ENCODE results near the gene IFNA13.
"Not testable (repeated sequence)": the region's sequence is repeated elsewhere in the genome, so short reads cannot be mapped to it uniquely, and the experiment has no call there.

Gene IFNA13

DNA sequence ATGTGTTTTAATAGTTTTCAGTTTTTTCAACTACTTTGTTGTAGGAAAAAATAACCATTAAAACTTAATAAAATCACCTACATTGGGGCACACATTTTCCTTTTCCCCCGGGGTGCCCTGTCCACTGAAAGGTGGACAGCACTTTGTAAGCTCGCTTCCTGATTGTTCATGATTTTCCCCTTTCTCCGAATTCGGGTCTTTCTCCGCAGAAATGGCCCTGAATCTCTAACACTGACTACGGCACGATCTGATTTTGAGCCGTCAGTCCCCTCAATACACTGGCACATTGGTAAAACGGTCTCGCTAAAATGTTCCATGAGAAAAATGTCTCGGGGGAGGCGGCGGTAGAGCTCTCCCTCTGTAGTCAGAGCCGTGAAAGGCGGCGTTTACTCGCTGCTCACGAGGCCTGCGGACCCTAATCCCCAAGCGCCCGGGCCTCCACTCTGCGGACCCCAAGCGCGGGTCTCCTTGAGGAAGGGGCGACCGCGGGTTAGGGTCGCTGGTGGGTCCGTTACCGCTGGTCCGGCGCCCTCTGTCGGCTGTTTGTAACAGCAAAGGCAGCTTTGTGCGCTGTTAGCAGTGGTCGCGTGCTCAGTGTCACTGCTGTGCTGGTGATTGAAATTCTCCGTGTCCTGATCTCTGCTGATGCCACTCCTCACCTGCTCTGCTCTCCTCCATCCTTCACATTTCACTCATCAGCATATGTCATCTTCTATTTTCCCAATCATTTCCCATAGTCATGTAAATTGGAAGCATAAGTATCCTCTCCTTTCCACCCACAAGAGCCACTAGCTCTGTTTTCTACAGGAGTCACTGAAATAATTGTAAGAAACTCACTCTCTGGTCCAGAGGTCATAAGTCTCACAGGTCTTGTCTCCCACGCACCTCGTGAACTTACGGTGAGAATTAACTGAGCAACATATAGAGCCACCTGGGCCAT, 28.2 kb upstream of the IFNA13 start:
- Histone ChIP-seq H3K9me3 (ENCODE audit: control insufficient read depth in 1 of 2, low read length in 2 of 2) (no peaks in the 10 kb centered on the region), H3K4me3 (ENCODE audit: low read depth in 1 of 2, low read length in 2 of 2) (peak overlapping the region; percentile 53 to 62), H3K4me1 (ENCODE audit: control insufficient read depth in 1 of 2, insufficient read depth in 2 of 2, low read length in 2 of 2) (no peaks in the 10 kb centered on the region), H3K27me3 (ENCODE audit: low read depth, low read length) (peaks cover 13% of the 10 kb centered on the region), H3K27ac (ENCODE audit: low read length) (no peak overlapping the region), H3K36me3 (ENCODE audit: control insufficient read depth in 1 of 2, insufficient read depth in 2 of 2, low read length in 2 of 2) (no peaks in the 10 kb centered on the region)

DNA sequence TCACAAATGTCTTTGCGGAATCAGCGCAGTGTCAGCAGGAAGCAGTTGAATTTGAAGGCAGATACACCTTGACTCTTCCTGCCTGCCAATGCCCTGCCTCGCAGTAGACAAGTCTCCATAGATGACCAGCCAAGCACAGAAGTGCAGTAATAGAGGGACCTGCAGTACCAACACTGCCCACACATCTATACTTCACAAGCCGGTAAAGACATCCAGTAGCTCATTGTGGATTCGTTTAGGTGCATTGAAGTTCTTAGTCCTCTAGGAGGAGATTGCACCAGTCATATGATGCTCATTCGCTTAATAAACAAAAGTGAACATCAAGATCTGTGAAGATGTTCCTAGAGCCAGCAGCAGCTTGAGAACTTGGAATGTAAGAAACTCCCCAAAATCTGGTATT, 24.4 kb upstream of the IFNA13 start:
- no peak overlapping the region for H3K27ac ChIP-seq (ENCODE audit: low read length)
- H3K4me3 ChIP-seq (ENCODE audit: low read depth in 1 of 2, low read length in 2 of 2) = no peak overlapping the region
- H3K4me1 ChIP-seq (ENCODE audit: control insufficient read depth in 1 of 2, insufficient read depth in 2 of 2, low read length in 2 of 2) = no peaks in the 10 kb centered on the region
- H3K27me3 ChIP-seq (ENCODE audit: low read depth, low read length) = peaks cover 20% of the 10 kb centered on the region
- no peaks in the 10 kb centered on the region for H3K9me3 ChIP-seq (ENCODE audit: control insufficient read depth in 1 of 2, low read length in 2 of 2)
- no peaks in the 10 kb centered on the region for H3K36me3 ChIP-seq (ENCODE audit: control insufficient read depth in 1 of 2, insufficient read depth in 2 of 2, low read length in 2 of 2)

DNA sequence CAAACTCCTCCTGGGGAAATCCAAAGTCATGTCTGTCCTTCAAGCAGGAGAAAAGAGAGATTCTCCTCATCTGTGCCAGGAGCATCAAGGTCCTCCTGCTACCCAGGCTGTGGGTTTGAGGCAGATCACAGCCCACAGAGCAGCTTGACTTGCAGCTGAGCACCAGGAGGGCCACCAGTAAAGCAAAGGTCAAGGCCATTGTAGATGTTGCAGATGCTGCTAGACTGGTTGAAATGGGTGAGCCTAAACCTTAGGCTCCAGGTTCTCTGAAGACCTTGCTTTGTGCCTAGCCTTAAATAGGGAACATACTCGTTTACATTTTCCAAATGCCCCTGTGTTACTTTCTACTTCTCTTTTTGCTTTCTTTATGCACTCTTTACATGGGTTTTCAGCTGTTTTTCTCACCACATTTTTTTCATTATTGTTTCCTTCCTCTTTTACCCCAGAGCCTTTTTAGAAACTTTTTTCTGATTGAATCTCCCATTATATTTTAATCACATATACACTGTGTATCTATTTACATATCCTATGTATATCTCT, 17.3 kb upstream of the IFNA13 start, which contains the start of gene IFNA2:
Gene IFNA2, minus strand, starts transcription at position 268 of the 540 bp plus-strand sequence. Its CDS starts 69 bp downstream, at position 199.
- no peaks in the 10 kb centered on the region for H3K4me1 ChIP-seq (ENCODE audit: control insufficient read depth in 1 of 2, insufficient read depth in 2 of 2, low read length in 2 of 2)
- H3K27ac ChIP-seq (ENCODE audit: low read length) = no peak within 1 kb of the TSS
- H3K27me3 ChIP-seq (ENCODE audit: low read depth, low read length) = peaks cover 7% of the 10 kb centered on the region
- no peak within 1 kb of the TSS for H3K4me3 ChIP-seq (ENCODE audit: low read depth in 1 of 2, low read length in 2 of 2)
- no peaks in the 10 kb centered on the region for H3K36me3 ChIP-seq (ENCODE audit: control insufficient read depth in 1 of 2, insufficient read depth in 2 of 2, low read length in 2 of 2)
- no peaks in the 10 kb centered on the region for H3K9me3 ChIP-seq (ENCODE audit: control insufficient read depth in 1 of 2, low read length in 2 of 2)

DNA sequence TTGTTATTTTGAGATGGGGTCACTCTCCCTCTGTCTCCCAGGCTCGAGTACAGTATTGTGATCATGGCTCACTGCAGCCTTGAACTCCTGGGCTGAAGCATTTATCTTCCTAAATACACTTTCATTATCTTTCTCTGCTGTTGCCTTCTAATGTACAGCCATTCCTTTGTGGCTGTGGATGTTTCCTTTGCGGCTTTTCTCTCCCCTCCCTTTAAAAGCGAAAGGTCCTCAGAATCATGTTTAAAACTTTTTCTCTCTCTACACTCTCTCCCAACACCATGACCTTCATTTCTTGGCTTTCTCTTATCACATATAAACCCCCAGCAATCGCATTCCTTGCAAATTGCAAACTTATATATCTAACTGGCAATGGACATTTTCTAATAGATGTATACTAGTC, 15.8 kb upstream of the IFNA13 start:
- H3K9me3 ChIP-seq (ENCODE audit: control insufficient read depth in 1 of 2, low read length in 2 of 2) = no peaks in the 10 kb centered on the region
- H3K27me3 ChIP-seq (ENCODE audit: low read depth, low read length) = peaks cover 11% of the 10 kb centered on the region
- H3K4me1 ChIP-seq (ENCODE audit: control insufficient read depth in 1 of 2, insufficient read depth in 2 of 2, low read length in 2 of 2) = no peaks in the 10 kb centered on the region
- H3K36me3 ChIP-seq (ENCODE audit: control insufficient read depth in 1 of 2, insufficient read depth in 2 of 2, low read length in 2 of 2) = no peaks in the 10 kb centered on the region
- H3K4me3 ChIP-seq (ENCODE audit: low read depth in 1 of 2, low read length in 2 of 2) = no peak overlapping the region
- H3K27ac ChIP-seq (ENCODE audit: low read length) = no peak overlapping the region

DNA sequence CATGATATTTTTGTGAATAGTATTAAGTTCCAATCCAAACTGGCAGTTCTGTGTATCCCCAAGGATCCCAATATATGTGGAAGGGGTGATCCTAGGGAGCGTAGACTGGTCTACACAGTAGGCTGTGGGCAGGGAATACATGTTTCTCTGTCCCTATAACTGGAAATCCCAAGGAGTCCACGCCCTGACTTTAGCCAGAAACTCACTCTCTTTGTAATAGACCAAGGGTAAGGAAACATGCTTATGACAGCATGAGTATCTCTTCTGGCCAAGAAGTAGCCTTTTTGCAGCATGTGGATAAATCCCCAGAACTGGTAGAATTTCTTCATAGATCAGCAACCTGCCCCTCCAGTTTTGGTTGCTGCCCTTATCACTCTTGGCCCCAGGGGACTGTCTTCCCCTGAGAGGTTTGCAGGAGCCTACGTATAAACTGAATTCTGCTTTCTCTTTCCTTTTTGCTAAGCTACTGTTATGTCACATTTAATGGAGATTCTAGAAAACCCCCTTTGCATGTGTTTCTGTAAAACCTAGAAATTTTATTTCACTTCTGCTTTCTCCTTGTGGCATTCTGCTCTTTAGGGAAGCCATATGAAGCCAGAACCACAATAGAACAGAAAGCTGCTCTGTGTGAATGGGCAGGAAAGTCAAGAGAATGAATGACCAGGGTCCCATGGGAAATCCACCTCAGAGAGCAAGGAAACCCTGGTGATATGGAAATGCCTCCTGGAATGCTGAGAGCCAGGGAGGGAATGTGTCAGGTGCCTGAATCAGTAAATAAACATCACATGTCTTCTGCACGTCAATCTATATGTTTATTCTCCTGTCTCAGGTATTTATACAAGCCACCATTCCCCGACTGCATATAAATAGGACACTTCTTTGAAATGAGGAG, 13.8 kb upstream of the IFNA13 start:
- Histone ChIP-seq H3K36me3 (ENCODE audit: control insufficient read depth in 1 of 2, insufficient read depth in 2 of 2, low read length in 2 of 2) (no peaks in the 10 kb centered on the region), H3K27ac (ENCODE audit: low read length) (no peak overlapping the region), H3K4me3 (ENCODE audit: low read depth in 1 of 2, low read length in 2 of 2) (no peak overlapping the region), H3K4me1 (ENCODE audit: control insufficient read depth in 1 of 2, insufficient read depth in 2 of 2, low read length in 2 of 2) (no peaks in the 10 kb centered on the region), H3K27me3 (ENCODE audit: low read depth, low read length) (peaks cover 4% of the 10 kb centered on the region), H3K9me3 (ENCODE audit: control insufficient read depth in 1 of 2, low read length in 2 of 2) (no peaks in the 10 kb centered on the region)

- not testable (repeated sequence) for H3K36me3 ChIP-seq (ENCODE audit: control insufficient read depth in 1 of 2, insufficient read depth in 2 of 2, low read length in 2 of 2); H3K4me3 ChIP-seq (ENCODE audit: low read depth in 1 of 2, low read length in 2 of 2); H3K4me1 ChIP-seq (ENCODE audit: control insufficient read depth in 1 of 2, insufficient read depth in 2 of 2, low read length in 2 of 2); H3K27ac ChIP-seq (ENCODE audit: low read length); H3K9me3 ChIP-seq (ENCODE audit: control insufficient read depth in 1 of 2, low read length in 2 of 2); H3K27me3 ChIP-seq (ENCODE audit: low read depth, low read length)
Measured at GRCh38 chr9:21371467-21371866, 3.6 kb upstream of the IFNA13 start.

DNA sequence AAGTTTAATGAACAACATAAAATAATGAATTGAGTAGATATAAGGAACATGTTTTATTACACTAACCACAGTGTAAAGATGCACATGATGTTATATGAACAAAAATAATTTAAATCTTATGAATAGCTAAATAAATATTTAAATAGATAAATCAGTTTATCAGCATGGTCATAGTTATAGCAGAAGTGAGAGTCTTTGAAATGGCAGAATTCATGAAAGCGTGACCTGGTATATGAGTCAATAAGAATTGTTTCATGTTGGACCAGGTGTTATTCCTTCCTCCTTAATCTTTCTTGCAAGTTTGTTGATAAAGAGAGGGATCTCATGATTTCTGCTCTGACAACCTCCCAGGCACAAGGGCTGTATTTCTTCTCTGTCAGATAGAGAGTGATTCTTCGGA, 688 bp downstream of the IFNA13 start:
- H3K27me3 ChIP-seq (ENCODE audit: low read depth, low read length); H3K4me3 ChIP-seq (ENCODE audit: low read depth in 1 of 2, low read length in 2 of 2); H3K27ac ChIP-seq (ENCODE audit: low read length); H3K4me1 ChIP-seq (ENCODE audit: control insufficient read depth in 1 of 2, insufficient read depth in 2 of 2, low read length in 2 of 2); H3K9me3 ChIP-seq (ENCODE audit: control insufficient read depth in 1 of 2, low read length in 2 of 2); H3K36me3 ChIP-seq (ENCODE audit: control insufficient read depth in 1 of 2, insufficient read depth in 2 of 2, low read length in 2 of 2): not testable (repeated sequence)

- H3K4me1 ChIP-seq (ENCODE audit: control insufficient read depth in 1 of 2, insufficient read depth in 2 of 2, low read length in 2 of 2) = no peaks in the 10 kb centered on the region
- H3K4me3 ChIP-seq (ENCODE audit: low read depth in 1 of 2, low read length in 2 of 2) = no peak overlapping the region
- no peak overlapping the region for H3K27ac ChIP-seq (ENCODE audit: low read length)
- H3K27me3 ChIP-seq (ENCODE audit: low read depth, low read length) = no peaks in the 10 kb centered on the region
- H3K9me3 ChIP-seq (ENCODE audit: control insufficient read depth in 1 of 2, low read length in 2 of 2) = no peaks in the 10 kb centered on the region
- H3K36me3 ChIP-seq (ENCODE audit: control insufficient read depth in 1 of 2, insufficient read depth in 2 of 2, low read length in 2 of 2) = no peaks in the 10 kb centered on the region
Measured at GRCh38 chr9:21362287-21362686, 5.6 kb downstream of the IFNA13 start.

- no peaks in the 10 kb centered on the region for H3K4me1 ChIP-seq (ENCODE audit: control insufficient read depth in 1 of 2, insufficient read depth in 2 of 2, low read length in 2 of 2)
- H3K27me3 ChIP-seq (ENCODE audit: low read depth, low read length) = no peaks in the 10 kb centered on the region
- H3K9me3 ChIP-seq (ENCODE audit: control insufficient read depth in 1 of 2, low read length in 2 of 2) = no peaks in the 10 kb centered on the region
- no peak overlapping the region for H3K27ac ChIP-seq (ENCODE audit: low read length)
- peak overlapping the region in 1 of 2 donors; percentile 4 for H3K4me3 ChIP-seq (ENCODE audit: low read depth in 1 of 2, low read length in 2 of 2)
- no peaks in the 10 kb centered on the region for H3K36me3 ChIP-seq (ENCODE audit: control insufficient read depth in 1 of 2, insufficient read depth in 2 of 2, low read length in 2 of 2)
Measured at GRCh38 chr9:21357479-21358460, 10.1 kb downstream of the IFNA13 start.

- Histone ChIP-seq H3K9me3 (ENCODE audit: control insufficient read depth in 1 of 2, low read length in 2 of 2) (no peaks in the 10 kb centered on the region), H3K27me3 (ENCODE audit: low read depth, low read length) (no peaks in the 10 kb centered on the region), H3K36me3 (ENCODE audit: control insufficient read depth in 1 of 2, insufficient read depth in 2 of 2, low read length in 2 of 2) (no peaks in the 10 kb centered on the region), H3K27ac (ENCODE audit: low read length) (no peak within 1 kb of the TSS), H3K4me3 (ENCODE audit: low read depth in 1 of 2, low read length in 2 of 2) (no peak within 1 kb of the TSS), H3K4me1 (ENCODE audit: control insufficient read depth in 1 of 2, insufficient read depth in 2 of 2, low read length in 2 of 2) (no peaks in the 10 kb centered on the region)
Measured at GRCh38 chr9:21350787-21351186, 17.1 kb downstream of the IFNA13 start, which contains the start of gene IFNA6. Gene IFNA6 (minus strand): TSS chr9:21350887. CDS start chr9:21350887, 0 bp downstream.
